Activated naive CD4-positive, alpha-beta T cell treated with anti-CD3 and anti-CD28 coated beads, Interleukin-2, amount 50 U/mL, for 24 hours (primary cell): Measurements from ENCODE around the gene ZBTB7B.
A peak's percentile ranks its signal among the peaks of the same experiment; 100 is the strongest.

Source experiments
- H3K27ac Mint-ChIP-seq: one replicate; pipeline ENCODE4 v1.8.0; 2021; ENCODE audit warnings: mild to moderate bottlenecking, mixed read lengths
- H3K27me3 Mint-ChIP-seq: one replicate; pipeline ENCODE4 v1.8.0; 2021; ENCODE audit warnings: mixed read lengths
- H3K36me3 Mint-ChIP-seq: one replicate; pipeline ENCODE4 v1.8.0; 2021; ENCODE audit warnings: mixed read lengths
- H3K4me1 Mint-ChIP-seq: one replicate; pipeline ENCODE4 v1.8.0; 2021; ENCODE audit warnings: mixed read lengths
- H3K4me3 Mint-ChIP-seq: one replicate; pipeline ENCODE4 v1.8.0; 2021; ENCODE audit warnings: mild to moderate bottlenecking, mixed read lengths
- H3K9me3 Mint-ChIP-seq: one replicate; pipeline ENCODE4 v1.8.0; 2021; ENCODE audit warnings: mixed read lengths

Gene ZBTB7B

DNA sequence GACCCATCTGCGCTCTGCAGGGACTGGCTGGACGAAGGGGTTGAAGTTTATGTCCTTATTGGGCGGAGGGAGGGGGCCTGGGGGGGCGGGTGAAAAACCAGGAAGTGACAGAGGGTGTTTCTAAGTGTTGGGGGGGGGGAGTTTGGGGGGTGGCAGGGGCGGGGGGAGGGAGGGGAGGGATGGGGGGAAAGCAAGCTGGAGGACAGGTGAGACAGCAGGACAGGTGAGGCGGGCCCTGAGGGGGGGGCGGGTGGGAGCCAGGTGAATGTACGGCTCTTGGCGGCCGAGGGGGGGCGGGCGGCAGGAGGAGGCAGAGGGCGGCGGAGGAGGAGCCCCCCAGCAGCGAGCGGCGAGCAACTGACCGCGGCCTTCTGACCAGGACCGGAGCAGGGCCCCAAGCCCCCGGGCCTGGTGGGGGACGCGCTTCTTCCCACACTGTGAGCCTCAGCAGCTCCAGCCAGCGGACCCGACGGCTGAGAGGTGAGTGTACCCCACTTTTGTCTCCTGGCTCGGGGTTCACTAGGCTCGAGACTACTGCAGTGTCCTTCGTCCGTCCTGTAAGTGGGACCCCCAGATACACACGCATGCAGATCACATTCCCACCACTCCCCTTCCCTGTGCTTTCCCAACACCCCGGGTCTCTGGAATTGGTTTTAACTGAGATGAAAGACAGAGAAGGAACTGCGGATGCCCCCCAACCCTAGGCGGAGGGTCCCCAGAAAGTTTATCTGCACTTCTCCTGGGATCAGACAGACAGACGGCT, at the start of gene ZBTB7B:
Gene ZBTB7B, plus strand, starts transcription at position 339 of the 763 bp plus-strand sequence. CDS start 11,859 bp downstream, outside the sequence.
- Mint-ChIP-seq H3K4me3 (peak within 1 kb of the TSS; percentile 95), H3K9me3 (no peaks in the 10 kb centered on the region), H3K4me1 (peaks cover 55% of the 10 kb centered on the region), H3K36me3 (no peaks in the 10 kb centered on the region), H3K27me3 (no peaks in the 10 kb centered on the region), H3K27ac (peak within 1 kb of the TSS; percentile 90)

DNA sequence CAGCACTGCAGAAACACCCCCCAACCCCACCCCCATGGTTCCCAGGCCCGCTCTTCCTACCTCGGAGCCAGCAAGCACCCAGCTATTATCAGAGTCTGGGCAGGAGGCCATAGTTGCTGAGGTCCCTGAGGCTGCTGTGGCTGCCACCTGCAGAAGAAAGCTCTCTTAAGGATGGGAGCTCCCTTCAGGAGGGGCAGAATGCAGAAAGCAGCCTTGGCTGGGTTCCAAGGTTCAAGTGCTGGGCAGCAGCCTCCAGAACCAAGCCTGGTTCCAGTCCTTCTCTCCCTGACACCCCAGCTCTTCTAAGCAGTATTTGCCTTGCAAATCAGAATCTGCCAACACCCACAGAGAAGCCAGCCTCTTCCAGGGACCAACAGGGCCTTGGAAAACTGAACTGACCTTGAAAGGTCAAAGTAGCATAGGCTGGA, 49.0 kb upstream of the ZBTB7B start:
- peaks cover 8% of the 10 kb centered on the region for H3K36me3 Mint-ChIP-seq
- peak overlapping the region; percentile 96 for H3K27ac Mint-ChIP-seq
- no peaks in the 10 kb centered on the region for H3K9me3 Mint-ChIP-seq
- H3K27me3 Mint-ChIP-seq, result no peaks in the 10 kb centered on the region
- peaks cover 87% of the 10 kb centered on the region for H3K4me1 Mint-ChIP-seq
- H3K4me3 Mint-ChIP-seq, result peak overlapping the region; percentile 97

DNA sequence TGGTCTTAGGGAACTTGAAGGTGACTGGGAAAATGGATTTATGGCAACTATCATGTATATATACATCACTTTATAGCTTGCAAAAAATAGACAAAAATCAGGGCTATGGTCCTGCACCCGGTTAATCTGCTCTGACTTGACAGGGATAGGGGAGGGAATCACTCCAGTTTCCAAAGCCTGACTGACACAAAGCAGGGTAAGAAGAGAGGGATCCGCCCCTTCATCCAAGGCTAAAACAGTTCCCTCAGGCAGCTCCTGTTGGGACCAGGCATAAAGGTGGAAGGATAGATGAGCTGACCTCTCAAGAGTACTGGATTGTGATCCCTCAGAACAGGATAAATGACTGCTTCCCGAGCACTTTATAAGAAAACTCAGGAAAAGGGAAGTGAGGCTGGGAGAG, 48.1 kb upstream of the ZBTB7B start:
- Mint-ChIP-seq H3K36me3 (peaks cover 6% of the 10 kb centered on the region), H3K27me3 (no peaks in the 10 kb centered on the region), H3K27ac (peak overlapping the region; percentile 96), H3K4me1 (peaks cover 80% of the 10 kb centered on the region), H3K4me3 (peak overlapping the region; percentile 97), H3K9me3 (no peaks in the 10 kb centered on the region)

DNA sequence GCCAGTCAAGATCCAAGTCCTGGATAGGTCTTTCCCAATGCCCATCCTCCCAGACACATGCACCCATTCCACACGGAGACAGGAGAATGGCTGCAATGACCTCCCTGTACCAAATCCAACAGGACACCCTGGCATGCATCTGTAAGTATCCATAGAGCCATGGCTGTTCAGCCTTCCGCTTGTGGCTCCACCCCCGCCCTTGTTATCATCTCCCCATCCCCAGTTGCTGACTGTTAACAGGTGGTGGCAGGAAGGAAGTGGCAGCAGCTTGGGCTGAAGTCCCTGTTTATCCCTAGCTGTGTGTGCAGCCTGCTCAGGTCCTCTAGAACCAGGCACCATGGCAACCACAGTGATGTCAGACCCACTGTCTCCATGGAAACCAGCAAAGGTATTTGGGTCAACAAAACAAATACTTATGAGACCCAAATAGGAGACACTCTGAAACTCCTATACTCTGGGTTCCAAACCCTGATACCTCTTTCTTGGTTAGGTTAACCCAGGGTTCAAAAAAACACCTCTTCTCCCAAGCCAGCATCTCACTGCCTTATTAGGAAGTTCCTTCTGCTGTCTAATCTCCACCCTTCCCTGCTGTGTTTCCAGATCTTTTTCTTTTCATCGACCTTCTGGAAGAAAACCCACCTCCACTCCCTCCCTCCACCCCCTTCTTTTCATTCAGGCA, 47.4 kb upstream of the ZBTB7B start:
- Mint-ChIP-seq H3K4me1 (peaks cover 80% of the 10 kb centered on the region), H3K36me3 (peaks cover 6% of the 10 kb centered on the region)

DNA sequence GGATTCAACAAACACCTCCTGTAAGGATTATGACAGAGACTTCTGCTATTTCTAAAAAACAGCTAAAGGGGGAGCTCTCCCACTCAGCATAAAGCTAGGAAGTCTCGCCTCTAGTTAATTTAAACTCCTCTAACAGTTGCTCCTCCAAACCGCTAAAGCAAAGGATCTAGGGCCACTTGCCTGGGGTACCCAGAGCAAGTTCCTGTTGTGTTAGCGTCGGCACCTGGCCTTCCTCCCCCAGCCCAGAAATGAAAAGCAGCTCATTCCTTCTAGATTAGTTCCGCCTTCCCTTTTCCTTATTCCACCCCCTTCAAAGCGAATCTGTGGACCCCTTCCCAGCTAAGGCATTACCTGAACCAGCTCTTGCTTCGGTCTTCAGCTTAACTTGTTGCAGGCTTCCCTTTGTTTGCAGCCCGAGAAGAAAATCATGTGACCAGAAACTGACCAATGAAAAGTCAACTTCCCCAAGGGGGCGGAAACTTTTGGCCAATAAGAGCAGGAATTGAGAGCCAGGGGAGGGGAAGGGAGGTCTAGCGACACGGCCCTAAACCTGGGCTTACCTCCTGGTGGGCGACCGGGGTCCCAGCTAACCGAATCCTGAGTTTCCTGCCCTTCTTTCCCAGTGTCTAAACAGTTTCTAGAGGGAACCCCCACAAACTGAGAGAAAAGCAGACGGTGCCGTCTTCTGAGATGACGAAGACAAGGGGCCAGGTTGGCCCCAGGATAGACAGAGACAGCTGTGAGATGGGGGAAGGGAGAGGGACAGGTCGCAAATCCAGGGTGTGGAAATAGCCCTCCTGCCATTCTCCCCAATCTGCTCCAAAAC, 46.7 kb upstream of the ZBTB7B start, which contains the start of gene PBXIP1:
Gene PBXIP1, minus strand, starts transcription at position 382 of the 826 bp plus-strand sequence. CDS start 2,378 bp downstream, outside the sequence.
- H3K4me3 Mint-ChIP-seq, result peak within 1 kb of the TSS; percentile 97

More for the DNA sequence above, 47.4 kb upstream of the ZBTB7B start:
- Mint-ChIP-seq H3K4me3 (peak overlapping the region; percentile 97), H3K27ac (peak overlapping the region; percentile 96), H3K27me3 (no peaks in the 10 kb centered on the region), H3K9me3 (no peaks in the 10 kb centered on the region)

DNA sequence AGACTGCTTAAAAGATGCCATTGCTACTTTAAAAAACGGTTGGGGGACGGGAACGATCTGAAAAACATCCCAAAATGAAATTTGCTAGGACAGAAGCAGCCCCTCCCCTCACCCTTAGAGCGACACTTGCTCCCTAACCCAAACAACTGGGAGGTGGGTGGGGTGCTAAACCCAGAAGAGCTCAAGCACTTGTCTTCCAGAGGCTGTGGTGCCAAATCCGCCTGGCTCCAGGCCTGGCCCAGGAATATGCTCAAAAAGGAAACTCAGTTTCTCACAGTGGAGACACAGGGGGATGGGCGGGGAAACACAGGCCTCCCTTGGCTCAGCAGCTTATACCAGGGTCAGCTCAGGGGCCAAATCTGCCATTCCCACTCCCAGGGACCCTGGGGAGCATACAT, 46.1 kb upstream of the ZBTB7B start:
- Mint-ChIP-seq H3K9me3 (no peaks in the 10 kb centered on the region), H3K4me1 (peaks cover 75% of the 10 kb centered on the region), H3K27ac (peak overlapping the region; percentile 96), H3K4me3 (peak overlapping the region; percentile 97), H3K36me3 (peaks cover 2% of the 10 kb centered on the region), H3K27me3 (no peaks in the 10 kb centered on the region)

More for the DNA sequence above, 46.7 kb upstream of the ZBTB7B start, which contains the start of gene PBXIP1:
- Mint-ChIP-seq H3K27me3 (no peaks in the 10 kb centered on the region), H3K36me3 (peaks cover 2% of the 10 kb centered on the region), H3K9me3 (no peaks in the 10 kb centered on the region), H3K27ac (peak within 1 kb of the TSS; percentile 96), H3K4me1 (peaks cover 81% of the 10 kb centered on the region)

DNA sequence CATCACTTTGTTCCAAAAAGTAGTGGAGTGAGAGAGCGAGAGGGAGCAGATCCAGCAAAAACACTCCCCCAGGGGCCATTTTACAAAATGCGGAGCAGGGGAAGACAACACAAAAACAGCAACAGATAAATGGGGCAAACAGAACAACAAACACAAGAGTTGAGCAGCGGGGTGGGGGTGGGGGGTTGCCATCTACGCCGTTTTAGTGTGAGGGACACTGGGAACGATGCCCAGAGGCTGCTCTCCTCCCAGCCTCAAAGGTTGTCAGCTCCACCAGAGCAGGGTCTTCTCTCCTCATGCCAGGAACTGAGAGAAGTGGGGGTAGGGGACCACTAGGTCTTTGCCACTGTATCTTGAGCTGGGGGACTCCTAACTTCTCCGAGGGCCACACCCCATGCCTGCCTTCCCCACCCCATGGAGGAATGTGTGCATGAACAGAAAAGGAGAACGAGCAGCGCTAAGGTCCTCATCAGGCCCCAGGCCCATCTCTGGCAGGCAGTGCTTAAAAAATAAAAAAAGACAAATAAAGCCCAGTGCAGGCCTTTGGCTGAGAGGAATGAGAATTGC, 45.4 kb upstream of the ZBTB7B start:
- no peaks in the 10 kb centered on the region for H3K9me3 Mint-ChIP-seq
- H3K4me1 Mint-ChIP-seq, result peaks cover 70% of the 10 kb centered on the region
- H3K36me3 Mint-ChIP-seq, result peaks cover 2% of the 10 kb centered on the region
- peak overlapping the region; percentile 44 for H3K4me3 Mint-ChIP-seq
- no peaks in the 10 kb centered on the region for H3K27me3 Mint-ChIP-seq
- peak overlapping the region; percentile 46 for H3K27ac Mint-ChIP-seq

DNA sequence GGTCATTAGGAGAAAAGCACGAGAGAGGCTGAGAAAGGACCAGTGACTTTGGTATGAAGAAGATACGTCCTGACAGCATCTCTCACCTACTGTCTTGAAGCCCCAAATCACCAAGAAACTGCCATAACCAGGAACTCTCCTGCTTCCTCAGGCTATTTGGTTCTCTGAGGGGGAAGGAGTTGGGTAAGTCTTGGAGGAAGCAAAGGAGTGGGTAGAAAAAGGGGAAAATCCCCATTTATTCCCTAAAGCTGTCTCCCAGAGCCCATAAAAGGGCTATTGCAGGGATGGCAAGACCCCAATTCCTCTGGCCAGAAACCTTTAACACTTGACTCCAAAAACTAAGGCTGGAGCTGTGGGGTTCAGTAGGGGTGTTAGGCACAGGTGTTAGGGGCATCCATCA, 44.6 kb upstream of the ZBTB7B start:
- H3K27me3 Mint-ChIP-seq, result no peaks in the 10 kb centered on the region
- H3K4me3 Mint-ChIP-seq, result no peak overlapping the region
- H3K4me1 Mint-ChIP-seq, result peaks cover 70% of the 10 kb centered on the region
- H3K36me3 Mint-ChIP-seq, result peaks cover 2% of the 10 kb centered on the region
- no peaks in the 10 kb centered on the region for H3K9me3 Mint-ChIP-seq
- H3K27ac Mint-ChIP-seq, result no peak overlapping the region

DNA sequence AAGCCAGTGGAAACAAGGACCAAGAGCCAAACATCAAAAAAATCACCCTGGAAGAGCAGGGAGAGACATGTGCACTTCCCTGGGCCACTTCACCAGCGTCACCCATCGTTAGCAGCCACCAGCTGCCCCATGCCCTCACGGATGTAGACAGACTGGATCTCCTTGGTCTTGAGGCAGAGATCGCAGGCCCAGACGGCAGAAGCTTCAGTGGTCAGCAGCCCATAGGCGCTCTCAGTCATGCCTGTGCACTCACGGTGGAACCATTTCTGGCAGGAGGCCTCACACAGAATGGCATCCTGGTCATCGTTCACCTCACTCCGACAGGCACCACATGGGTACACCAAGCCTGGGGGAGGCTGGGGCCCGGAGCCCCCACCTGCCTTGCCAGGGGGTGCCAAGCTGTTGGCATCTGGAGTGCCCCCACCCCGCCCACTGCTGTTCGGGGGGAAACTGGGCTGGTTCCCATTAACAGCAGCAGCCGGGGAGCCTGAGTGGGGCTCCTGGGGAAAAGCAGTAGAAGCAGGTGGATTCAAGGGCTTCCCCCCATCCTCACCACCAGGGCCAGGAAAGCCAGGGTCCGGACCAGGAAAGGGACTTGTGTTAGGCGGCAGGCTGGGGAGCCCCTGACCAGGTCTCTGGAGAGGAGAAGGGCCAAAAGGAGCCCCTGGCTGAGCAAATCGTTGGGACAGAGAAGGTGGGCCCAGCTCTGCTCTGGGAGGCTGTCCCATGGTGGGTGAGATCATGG, 43.7 kb upstream of the ZBTB7B start:
- no peaks in the 10 kb centered on the region for H3K27me3 Mint-ChIP-seq
- H3K4me3 Mint-ChIP-seq, result no peak overlapping the region
- H3K4me1 Mint-ChIP-seq, result peaks cover 67% of the 10 kb centered on the region
- H3K27ac Mint-ChIP-seq, result peak overlapping the region; percentile 77
- H3K9me3 Mint-ChIP-seq, result no peaks in the 10 kb centered on the region
- H3K36me3 Mint-ChIP-seq, result peaks cover 4% of the 10 kb centered on the region

DNA sequence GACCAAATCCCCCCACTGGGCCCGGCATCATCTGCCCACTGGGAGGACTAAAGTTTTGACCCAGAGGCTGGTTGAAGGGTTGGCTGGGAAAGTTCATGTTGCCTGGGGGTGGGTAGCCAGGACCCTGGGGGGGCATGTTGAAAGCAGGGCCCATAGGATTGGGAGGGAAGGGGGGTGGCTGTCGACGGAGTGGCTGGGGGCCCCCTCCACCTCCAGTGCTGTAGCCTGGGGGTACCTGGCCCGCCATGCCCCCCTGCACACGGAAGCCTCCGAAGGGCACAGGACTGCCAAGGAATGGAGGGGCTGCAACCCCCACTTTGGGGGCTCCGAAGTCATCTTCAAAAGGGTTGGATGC, 43.2 kb upstream of the ZBTB7B start:
- Mint-ChIP-seq H3K4me3 (peak overlapping the region; percentile 59), H3K36me3 (peaks cover 5% of the 10 kb centered on the region), H3K9me3 (no peaks in the 10 kb centered on the region), H3K4me1 (peaks cover 62% of the 10 kb centered on the region), H3K27me3 (no peaks in the 10 kb centered on the region), H3K27ac (no peak overlapping the region)

DNA sequence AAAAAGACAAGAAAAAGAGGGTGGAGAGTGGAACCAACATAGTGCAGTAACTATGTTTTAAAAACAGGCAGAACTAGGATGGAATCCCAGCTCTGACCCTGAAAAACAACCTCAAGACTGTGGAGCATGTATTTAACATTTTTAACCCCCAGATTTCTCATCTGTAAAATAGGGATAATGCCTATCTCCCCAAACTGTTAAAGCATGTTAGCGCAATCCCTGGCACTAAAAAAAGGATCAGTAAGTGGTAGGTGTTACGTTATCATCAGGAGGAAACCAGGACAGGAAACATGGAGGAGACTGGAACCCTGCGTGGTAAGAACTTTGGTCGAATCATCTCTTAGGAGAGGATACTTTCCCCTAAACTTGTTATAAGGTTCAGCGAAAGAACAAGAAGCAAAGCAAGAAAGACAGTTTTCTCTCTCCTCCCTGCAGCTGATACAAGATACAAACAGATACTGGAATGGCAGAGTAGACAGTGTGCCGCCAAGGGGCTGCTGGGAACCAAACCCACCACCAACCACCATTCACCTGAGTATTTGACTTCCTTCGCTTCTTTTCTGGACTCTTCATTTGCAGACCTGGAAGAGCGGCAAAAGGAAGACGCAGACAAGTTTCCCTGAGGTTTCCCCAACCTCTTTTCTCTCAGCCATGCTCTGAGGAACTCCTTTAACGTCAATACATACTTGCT, 42.0 kb upstream of the ZBTB7B start:
- Mint-ChIP-seq H3K4me1 (peaks cover 50% of the 10 kb centered on the region), H3K4me3 (peak overlapping the region; percentile 90), H3K9me3 (no peaks in the 10 kb centered on the region), H3K36me3 (peaks cover 6% of the 10 kb centered on the region), H3K27me3 (no peaks in the 10 kb centered on the region), H3K27ac (peak overlapping the region; percentile 81)

DNA sequence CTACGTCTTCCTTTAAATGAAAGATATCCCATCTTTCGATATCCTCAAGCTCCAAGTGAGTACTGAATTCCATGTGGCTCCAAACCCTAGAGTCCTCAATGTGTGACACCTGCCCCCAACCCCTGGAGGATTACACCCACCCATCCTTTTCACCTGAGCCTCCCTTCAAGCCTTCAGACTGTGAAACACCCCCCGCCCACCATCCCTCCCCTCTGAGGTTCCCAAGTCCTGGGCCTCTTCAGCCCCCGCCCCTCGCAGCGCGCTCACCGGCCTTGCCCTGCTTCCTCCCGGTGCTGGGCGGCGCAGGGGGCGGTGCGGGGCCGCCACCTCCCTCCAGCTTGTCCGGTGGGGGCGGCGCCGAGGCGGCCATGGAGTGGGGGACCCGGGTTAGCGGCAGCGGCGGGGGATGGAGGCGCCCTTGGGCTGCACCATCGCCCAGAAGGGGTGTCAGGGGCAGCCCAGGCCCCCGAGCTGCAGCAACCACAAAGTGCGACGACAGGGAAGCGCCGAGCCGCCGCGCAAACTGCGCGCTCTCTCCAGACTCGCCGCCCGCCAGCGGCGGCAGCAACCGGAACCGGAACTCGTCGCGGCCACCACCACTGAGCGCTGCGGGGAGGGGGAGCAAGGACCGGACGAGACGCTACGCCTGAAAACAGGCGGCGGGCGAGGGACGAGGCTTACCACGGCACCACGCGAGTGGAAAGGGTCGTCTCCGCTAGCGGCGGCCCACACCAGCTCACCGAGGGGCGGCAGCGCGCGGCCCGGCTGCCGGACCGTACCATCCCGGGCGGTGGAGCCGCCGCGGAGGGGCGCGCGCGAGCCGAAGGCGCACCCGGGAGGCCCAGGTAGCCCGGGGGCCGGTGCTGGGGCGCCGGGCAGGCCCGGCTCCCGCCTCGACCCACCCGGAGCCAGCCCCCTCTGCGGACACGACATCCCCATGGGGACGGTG, 41.1 kb upstream of the ZBTB7B start, which contains the start of gene PYGO2:
Gene PYGO2, minus strand, starts transcription at position 576 of the 949 bp plus-strand sequence. Its CDS starts 206 bp downstream, at position 370.
- no peaks in the 10 kb centered on the region for H3K27me3 Mint-ChIP-seq
- H3K9me3 Mint-ChIP-seq, result no peaks in the 10 kb centered on the region
- peak within 1 kb of the TSS; percentile 90 for H3K27ac Mint-ChIP-seq
- peaks cover 7% of the 10 kb centered on the region for H3K36me3 Mint-ChIP-seq
- peak within 1 kb of the TSS; percentile 90 for H3K4me3 Mint-ChIP-seq
- H3K4me1 Mint-ChIP-seq, result peaks cover 41% of the 10 kb centered on the region

DNA sequence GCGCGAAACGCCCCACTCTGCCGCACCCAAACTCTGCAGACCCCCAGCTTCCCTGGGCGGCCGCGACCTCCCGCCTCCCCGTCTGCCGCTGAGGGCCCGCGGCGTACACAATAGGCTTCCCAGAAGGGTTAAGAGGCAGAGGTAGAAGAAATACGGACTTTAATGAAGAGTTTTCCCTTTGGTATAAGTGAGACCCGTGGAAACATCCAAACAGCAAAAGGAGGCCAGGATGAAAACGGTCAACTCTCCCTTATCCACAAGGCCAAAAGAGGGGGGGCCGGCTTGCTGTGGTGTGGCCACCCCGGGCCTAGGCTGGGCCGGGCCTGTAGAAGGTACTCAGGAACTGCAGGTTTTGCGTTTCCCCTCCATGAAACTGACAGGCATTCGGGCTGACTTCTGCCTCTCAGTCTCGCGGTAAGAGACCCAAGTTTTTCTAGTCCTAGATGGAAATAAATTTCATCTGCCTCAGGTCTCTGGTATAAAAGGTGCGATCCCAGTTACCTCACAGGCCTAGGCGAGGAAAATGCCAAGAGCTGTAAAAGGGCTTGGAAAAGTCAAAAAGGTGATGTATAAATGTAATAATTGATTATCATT, 40.3 kb upstream of the ZBTB7B start:
- H3K4me1 Mint-ChIP-seq, result peaks cover 33% of the 10 kb centered on the region

More for the DNA sequence above, 40.3 kb upstream of the ZBTB7B start:
- Mint-ChIP-seq H3K27ac (peak overlapping the region; percentile 90), H3K4me3 (peak overlapping the region; percentile 86), H3K36me3 (peaks cover 7% of the 10 kb centered on the region), H3K27me3 (no peaks in the 10 kb centered on the region), H3K9me3 (no peaks in the 10 kb centered on the region)
